ENCODE data around the gene PRRX2. TPM values are rescaled to one million over a fixed set of nuclear protein-coding genes. Genes with fewer than 3 reads are reported as not detected.

Gene PRRX2
- total RNA-seq, 1 experiment from 2014 or later = not detected

- CTCF ChIA-PET = no interaction called here
Observed at GRCh38 chr9:129768486-129768885, 103.0 kb downstream of the PRRX2 start.

GRCh38 chr9:129769669-129770068, 104.2 kb downstream of the PRRX2 start:
- no peak overlapping the region for H3K27ac Mint-ChIP-seq (ENCODE audit: unreplicated experiment)
- no peak overlapping the region for H3K4me3 Mint-ChIP-seq (ENCODE audit: low read depth, unreplicated experiment)
- H3K27me3 Mint-ChIP-seq (ENCODE audit: unreplicated experiment) = no peaks in the 10 kb centered on the region
- no peaks in the 10 kb centered on the region for H3K36me3 Mint-ChIP-seq (ENCODE audit: insufficient read depth, unreplicated experiment)
- CTCF ChIA-PET = no interaction called here
- intact Hi-C loops (cut with micrococcal nuclease; ENCODE audit: unreplicated experiment) = loop anchor here (10.0 kb wide), 1 partner anchor 635 kb away; no protein-coding TSS in a partner anchor
- DNase-seq = no peak
- H3K4me1 Mint-ChIP-seq (ENCODE audit: low read depth, unreplicated experiment) = peaks cover 14% of the 10 kb centered on the region
- BruUV-seq (replicated peaks) = no TSS peak
- no peaks in the 10 kb centered on the region for H3K9me3 Mint-ChIP-seq (ENCODE audit: low read depth, unreplicated experiment)
- TF ChIP-seq CTCF (IDR thresholded peaks at IDR 0.05; ENCODE audit: unreplicated experiment) = no peak

More at GRCh38 chr9:129768486-129768885, 103.0 kb downstream of the PRRX2 start:
- Mint-ChIP-seq H3K27me3 (ENCODE audit: unreplicated experiment) (no peaks in the 10 kb centered on the region), H3K27ac (ENCODE audit: unreplicated experiment) (no peak overlapping the region), H3K4me3 (ENCODE audit: low read depth, unreplicated experiment) (no peak overlapping the region), H3K4me1 (ENCODE audit: low read depth, unreplicated experiment) (peaks cover 2% of the 10 kb centered on the region), H3K36me3 (ENCODE audit: insufficient read depth, unreplicated experiment) (peaks cover 2% of the 10 kb centered on the region), H3K9me3 (ENCODE audit: low read depth, unreplicated experiment) (no peaks in the 10 kb centered on the region)
- TF ChIP-seq CTCF (IDR thresholded peaks at IDR 0.05; ENCODE audit: unreplicated experiment) = no peak
- intact Hi-C loops (cut with micrococcal nuclease; ENCODE audit: unreplicated experiment) = no loop called here
- DNase-seq = no peak
- BruUV-seq (replicated peaks) = no TSS peak

GRCh38 chr9:129770741-129771140, 105.3 kb downstream of the PRRX2 start:
- Mint-ChIP-seq H3K27me3 (ENCODE audit: unreplicated experiment) (no peaks in the 10 kb centered on the region), H3K36me3 (ENCODE audit: insufficient read depth, unreplicated experiment) (no peaks in the 10 kb centered on the region), H3K9me3 (ENCODE audit: low read depth, unreplicated experiment) (no peaks in the 10 kb centered on the region), H3K27ac (ENCODE audit: unreplicated experiment) (no peak overlapping the region), H3K4me1 (ENCODE audit: low read depth, unreplicated experiment) (peaks cover 14% of the 10 kb centered on the region), H3K4me3 (ENCODE audit: low read depth, unreplicated experiment) (no peak overlapping the region)
- no peak for DNase-seq
- intact Hi-C loops (cut with micrococcal nuclease; ENCODE audit: unreplicated experiment) = loop anchor here (10.0 kb wide), 1 partner anchor 636 kb away; no protein-coding TSS in a partner anchor
- TF ChIP-seq CTCF (IDR thresholded peaks at IDR 0.05; ENCODE audit: unreplicated experiment) = no peak
- CTCF ChIA-PET = no interaction called here
- no TSS peak for BruUV-seq (replicated peaks)

Other genes with a start within 250 kb of the PRRX2 start
- not detected in 2 replicates for gene C9orf50, start 44.5 kb upstream of the PRRX2 start, total RNA-seq (2022)
- 34.7 and 36.1 TPM in 2 replicates for gene NTMT1, start 39.5 kb upstream of the PRRX2 start, total RNA-seq (2022)
- gene ASB6, start 23.5 kb upstream of the PRRX2 start, total RNA-seq (2022) = 15.5 and 18.4 TPM in 2 replicates
- gene PTGES, start 87.4 kb downstream of the PRRX2 start, total RNA-seq (2022) = 6.3 and 7.4 TPM in 2 replicates
- gene TOR1B, start 137.5 kb downstream of the PRRX2 start, total RNA-seq (2022) = 20.9 and 28.3 TPM in 2 replicates
- gene TOR1A, start 158.5 kb downstream of the PRRX2 start, total RNA-seq (2022) = 34.2 and 36.3 TPM in 2 replicates
- gene C9orf78, start 169.6 kb downstream of the PRRX2 start, total RNA-seq (2022) = 24.5 and 26.2 TPM in 2 replicates
- 11.3 and 14.9 TPM in 2 replicates for gene USP20, start 169.8 kb downstream of the PRRX2 start, total RNA-seq (2022)